Measurements from ENCODE around the gene SRGAP1. TPM values are rescaled to one million over a fixed set of nuclear protein-coding genes. Genes with fewer than 3 reads are reported as not detected.
"Not testable (repeated sequence)": the region's sequence is repeated elsewhere in the genome, so short reads cannot be mapped to it uniquely, and the experiment has no call there.

The SRGAP1 gene
- total RNA-seq, 1 experiment from 2014 or later, result 26.8 TPM

DNA sequence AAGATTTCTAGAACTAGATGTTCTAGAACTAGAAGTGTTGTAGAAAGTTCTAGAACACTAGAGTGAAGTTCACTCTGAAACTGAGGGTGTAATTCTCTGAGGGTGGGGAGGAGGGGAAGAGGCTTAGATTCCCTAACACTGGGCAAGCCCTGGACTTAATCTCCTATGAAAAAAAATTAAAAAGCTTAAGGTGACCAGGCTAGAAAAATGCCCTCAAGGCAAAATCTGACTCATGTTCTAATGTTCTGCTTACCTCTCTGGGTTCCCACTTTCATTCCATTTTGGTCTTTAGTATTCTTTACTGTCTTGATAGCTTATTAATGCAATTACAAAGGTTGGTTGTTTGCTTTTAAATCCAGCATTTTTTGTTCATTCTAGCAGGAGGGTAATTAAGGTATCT, 276.1 kb downstream of the SRGAP1 start:
- Histone ChIP-seq H3K9me3 (ENCODE audit: control insufficient read depth, insufficient read depth, low read depth, low read length) (no peaks in the 10 kb centered on the region), H3K4me1 (ENCODE audit: control insufficient read depth, insufficient read depth, low read length) (no peaks in the 10 kb centered on the region), H3K36me3 (ENCODE audit: control insufficient read depth, insufficient read depth, low read length) (peaks cover 5% of the 10 kb centered on the region; the same call in 1 of the 2 replicates), H3K27ac (ENCODE audit: low read length) (no peak overlapping the region), H3K27me3 (ENCODE audit: control insufficient read depth, insufficient read depth, low read length) (no peaks in the 10 kb centered on the region), H3K4me3 (ENCODE audit: low read depth in 2 of 2, low read length in 2 of 2) (no peak overlapping the region)
- no peak for ATAC-seq
- DNase-seq (ENCODE audit: low read depth, low spot score), result no peak
- intact Hi-C loops (cut with micrococcal nuclease; ENCODE audit: unreplicated experiment), result no loop called here
- no TSS peak for BruUV-seq (replicated peaks)
- TF ChIP-seq TCF7L2 (IDR thresholded peaks at IDR 0.05; ENCODE audit: low read depth, low read length) (no peak), SIN3A (IDR thresholded peaks at IDR 0.05; ENCODE audit: borderline replicate concordance, insufficient read depth, low read depth, low read length) (no peak), POLR2AphosphoS5 (IDR thresholded peaks at IDR 0.05; ENCODE audit: low read depth, low read length) (no peak)
- TF ChIP-seq, protein P1, sequence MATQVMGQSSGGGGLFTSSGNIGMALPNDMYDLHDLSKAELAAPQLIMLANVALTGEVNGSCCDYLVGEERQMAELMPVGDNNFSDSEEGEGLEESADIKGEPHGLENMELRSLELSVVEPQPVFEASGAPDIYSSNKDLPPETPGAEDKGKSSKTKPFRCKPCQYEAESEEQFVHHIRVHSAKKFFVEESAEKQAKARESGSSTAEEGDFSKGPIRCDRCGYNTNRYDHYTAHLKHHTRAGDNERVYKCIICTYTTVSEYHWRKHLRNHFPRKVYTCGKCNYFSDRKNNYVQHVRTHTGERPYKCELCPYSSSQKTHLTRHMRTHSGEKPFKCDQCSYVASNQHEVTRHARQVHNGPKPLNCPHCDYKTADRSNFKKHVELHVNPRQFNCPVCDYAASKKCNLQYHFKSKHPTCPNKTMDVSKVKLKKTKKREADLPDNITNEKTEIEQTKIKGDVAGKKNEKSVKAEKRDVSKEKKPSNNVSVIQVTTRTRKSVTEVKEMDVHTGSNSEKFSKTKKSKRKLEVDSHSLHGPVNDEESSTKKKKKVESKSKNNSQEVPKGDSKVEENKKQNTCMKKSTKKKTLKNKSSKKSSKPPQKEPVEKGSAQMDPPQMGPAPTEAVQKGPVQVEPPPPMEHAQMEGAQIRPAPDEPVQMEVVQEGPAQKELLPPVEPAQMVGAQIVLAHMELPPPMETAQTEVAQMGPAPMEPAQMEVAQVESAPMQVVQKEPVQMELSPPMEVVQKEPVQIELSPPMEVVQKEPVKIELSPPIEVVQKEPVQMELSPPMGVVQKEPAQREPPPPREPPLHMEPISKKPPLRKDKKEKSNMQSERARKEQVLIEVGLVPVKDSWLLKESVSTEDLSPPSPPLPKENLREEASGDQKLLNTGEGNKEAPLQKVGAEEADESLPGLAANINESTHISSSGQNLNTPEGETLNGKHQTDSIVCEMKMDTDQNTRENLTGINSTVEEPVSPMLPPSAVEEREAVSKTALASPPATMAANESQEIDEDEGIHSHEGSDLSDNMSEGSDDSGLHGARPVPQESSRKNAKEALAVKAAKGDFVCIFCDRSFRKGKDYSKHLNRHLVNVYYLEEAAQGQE (IDR thresholded peaks at IDR 0.05; ENCODE audit: insufficient read depth in 1 of 2, low read depth in 2 of 2, low read length in 1 of 2), result no peak
- TF ChIP-seq, protein P2, sequence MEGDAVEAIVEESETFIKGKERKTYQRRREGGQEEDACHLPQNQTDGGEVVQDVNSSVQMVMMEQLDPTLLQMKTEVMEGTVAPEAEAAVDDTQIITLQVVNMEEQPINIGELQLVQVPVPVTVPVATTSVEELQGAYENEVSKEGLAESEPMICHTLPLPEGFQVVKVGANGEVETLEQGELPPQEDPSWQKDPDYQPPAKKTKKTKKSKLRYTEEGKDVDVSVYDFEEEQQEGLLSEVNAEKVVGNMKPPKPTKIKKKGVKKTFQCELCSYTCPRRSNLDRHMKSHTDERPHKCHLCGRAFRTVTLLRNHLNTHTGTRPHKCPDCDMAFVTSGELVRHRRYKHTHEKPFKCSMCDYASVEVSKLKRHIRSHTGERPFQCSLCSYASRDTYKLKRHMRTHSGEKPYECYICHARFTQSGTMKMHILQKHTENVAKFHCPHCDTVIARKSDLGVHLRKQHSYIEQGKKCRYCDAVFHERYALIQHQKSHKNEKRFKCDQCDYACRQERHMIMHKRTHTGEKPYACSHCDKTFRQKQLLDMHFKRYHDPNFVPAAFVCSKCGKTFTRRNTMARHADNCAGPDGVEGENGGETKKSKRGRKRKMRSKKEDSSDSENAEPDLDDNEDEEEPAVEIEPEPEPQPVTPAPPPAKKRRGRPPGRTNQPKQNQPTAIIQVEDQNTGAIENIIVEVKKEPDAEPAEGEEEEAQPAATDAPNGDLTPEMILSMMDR (IDR thresholded peaks at IDR 0.05), result no peak
- in situ Hi-C loops (cut with HindIII; ENCODE audit: low pct_unique_long_range_greater_than_20kb, low sequenced_read_pairs), result no loop called here
- ChIA-PET POLR2A (no interaction called here), CTCF (no interaction called here)

DNA sequence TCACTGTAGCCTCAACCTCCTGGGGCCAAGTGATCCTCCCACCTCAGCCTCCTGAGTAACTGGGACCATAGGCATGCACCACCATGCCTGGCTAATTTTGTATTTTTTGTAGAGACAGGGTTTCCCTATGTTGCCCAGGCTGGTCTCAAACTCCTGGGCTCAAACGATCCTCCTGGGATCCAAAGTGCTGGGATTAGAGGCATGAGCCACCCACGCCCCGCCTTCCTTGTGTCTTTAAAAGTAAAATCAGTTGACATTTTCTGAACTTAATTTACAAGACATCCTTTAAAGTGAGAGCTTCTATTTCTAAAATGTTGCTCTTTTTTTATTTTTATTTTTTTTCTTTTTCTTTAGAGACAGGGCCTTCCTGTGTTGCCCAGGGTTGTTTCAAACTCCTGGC, 276.6 kb downstream of the SRGAP1 start:
- H3K36me3 ChIP-seq (ENCODE audit: control insufficient read depth, insufficient read depth, low read length); ATAC-seq; POLR2A ChIA-PET; H3K4me3 ChIP-seq (ENCODE audit: low read depth in 2 of 2, low read length in 2 of 2); H3K27ac ChIP-seq (ENCODE audit: low read length); intact Hi-C loops (cut with micrococcal nuclease; ENCODE audit: unreplicated experiment); CTCF ChIA-PET; in situ Hi-C loops (cut with HindIII; ENCODE audit: low pct_unique_long_range_greater_than_20kb, low sequenced_read_pairs); H3K4me1 ChIP-seq (ENCODE audit: control insufficient read depth, insufficient read depth, low read length); BruUV-seq (replicated peaks); H3K27me3 ChIP-seq (ENCODE audit: control insufficient read depth, insufficient read depth, low read length); H3K9me3 ChIP-seq (ENCODE audit: control insufficient read depth, insufficient read depth, low read depth, low read length); DNase-seq (ENCODE audit: low read depth, low spot score): not testable (repeated sequence)

DNA sequence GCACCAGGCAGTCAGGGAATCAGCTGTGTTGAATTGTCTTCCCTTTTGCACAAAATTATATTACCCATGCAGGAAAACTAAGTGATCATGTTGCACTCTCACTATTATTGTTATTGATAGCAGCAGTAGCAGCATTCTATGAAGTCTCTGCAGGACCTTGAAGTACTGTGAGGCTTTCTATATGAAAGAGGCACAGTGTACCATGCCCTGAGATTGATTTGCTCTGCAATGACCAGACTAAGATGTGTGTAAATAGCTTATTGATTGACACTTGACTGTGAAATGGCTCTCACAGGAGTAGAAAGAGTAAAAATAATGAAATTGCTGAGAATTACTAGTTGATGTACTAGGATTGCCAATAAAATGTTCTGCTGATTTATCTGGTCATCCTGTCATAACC, 277.7 kb downstream of the SRGAP1 start:
- POLR2A ChIA-PET, result no interaction called here
- in situ Hi-C loops (cut with HindIII; ENCODE audit: low pct_unique_long_range_greater_than_20kb, low sequenced_read_pairs) (no loop called here), intact Hi-C loops (cut with micrococcal nuclease; ENCODE audit: unreplicated experiment) (no loop called here)
- peaks cover 4% of the 10 kb centered on the region; the same call in 1 of the 2 replicates for H3K36me3 ChIP-seq (ENCODE audit: control insufficient read depth, insufficient read depth, low read length)
- no peaks in the 10 kb centered on the region for H3K27me3 ChIP-seq (ENCODE audit: control insufficient read depth, insufficient read depth, low read length)
- no peak overlapping the region for H3K4me3 ChIP-seq (ENCODE audit: low read depth in 2 of 2, low read length in 2 of 2)
- no peak for DNase-seq (ENCODE audit: low read depth, low spot score)
- H3K27ac ChIP-seq (ENCODE audit: low read length), result no peak overlapping the region
- no TSS peak for BruUV-seq (replicated peaks)
- no peaks in the 10 kb centered on the region for H3K4me1 ChIP-seq (ENCODE audit: control insufficient read depth, insufficient read depth, low read length)
- CTCF ChIA-PET, result no interaction called here
- no peaks in the 10 kb centered on the region for H3K9me3 ChIP-seq (ENCODE audit: control insufficient read depth, insufficient read depth, low read depth, low read length)
- no peak for ATAC-seq
- TF ChIP-seq, protein P1 (IDR thresholded peaks at IDR 0.05; ENCODE audit: insufficient read depth in 1 of 2, low read depth in 2 of 2, low read length in 1 of 2), result no peak
- TF ChIP-seq, protein P2 (IDR thresholded peaks at IDR 0.05), result no peak
- TF ChIP-seq TCF7L2 (IDR thresholded peaks at IDR 0.05; ENCODE audit: low read depth, low read length) (no peak), SIN3A (IDR thresholded peaks at IDR 0.05; ENCODE audit: borderline replicate concordance, insufficient read depth, low read depth, low read length) (no peak), POLR2AphosphoS5 (IDR thresholded peaks at IDR 0.05; ENCODE audit: low read depth, low read length) (no peak)
